CMK (cell line): Measurements from ENCODE around the gene ZNF692.
"Not testable (repeated sequence)": the region's sequence is repeated elsewhere in the genome, so short reads cannot be mapped to it uniquely, and the experiment has no call there.

Source experiments
- DNase-seq: peaks from one replicate; pipeline ENCODE4 v3.0.0-alpha.2; 2010; ENCODE audit warnings: low read depth

The ZNF692 gene

GRCh38 chr1:248849152-248849551, 9.7 kb downstream of the ZNF692 start:
- DNase-seq: no peak

- no peak for DNase-seq
These were observed 10.3 kb downstream of the ZNF692 start for GRCh38 chr1:248848602-248849001.

GRCh38 chr1:248847956-248848561, 10.8 kb downstream of the ZNF692 start:
- no peak for DNase-seq

GRCh38 chr1:248847181-248847955, 11.5 kb downstream of the ZNF692 start:
- no peak for DNase-seq

GRCh38 chr1:248844526-248844925, 14.4 kb downstream of the ZNF692 start:
- no peak for DNase-seq

- no peak for DNase-seq
These were observed 15.2 kb downstream of the ZNF692 start for GRCh38 chr1:248843687-248844086.

GRCh38 chr1:248842781-248843331, 16.0 kb downstream of the ZNF692 start:
- DNase-seq: no peak

- DNase-seq: no peak
These were observed 17.0 kb downstream of the ZNF692 start for GRCh38 chr1:248841702-248842395.

- no peak for DNase-seq
These were observed 17.9 kb downstream of the ZNF692 start for GRCh38 chr1:248840946-248841345.

GRCh38 chr1:248839168-248839555, 19.7 kb downstream of the ZNF692 start:
- no peak for DNase-seq

- DNase-seq: peak; percentile 79
These were observed 20.3 kb downstream of the ZNF692 start for GRCh38 chr1:248838357-248839167.

GRCh38 chr1:248837781-248838356, 21.0 kb downstream of the ZNF692 start, which contains the start of gene ZNF672:
ZNF672 (plus strand) TSS chr1:248838224; CDS start chr1:248847275, 9,051 bp downstream.
- DNase-seq: peak; percentile 89

- no peak for DNase-seq
These were observed 21.7 kb downstream of the ZNF692 start for GRCh38 chr1:248837045-248837780.

GRCh38 chr1:248834343-248834940, 24.4 kb downstream of the ZNF692 start:
- no peak for DNase-seq

GRCh38 chr1:248831842-248832241, 27.0 kb downstream of the ZNF692 start:
- DNase-seq: no peak

- DNase-seq: not testable (repeated sequence)
These were observed 28.2 kb downstream of the ZNF692 start for GRCh38 chr1:248830718-248831017.

GRCh38 chr1:248828845-248829244, 30.0 kb downstream of the ZNF692 start:
- peak; percentile 87 for DNase-seq

- DNase-seq: peak; percentile 92
These were observed 32.8 kb downstream of the ZNF692 start, which contains the start of gene SH3BP5L for GRCh38 chr1:248825909-248826760. SH3BP5L (minus strand) TSS chr1:248825915; CDS start chr1:248824935, 980 bp downstream.

- DNase-seq: no peak
These were observed 33.3 kb downstream of the ZNF692 start for GRCh38 chr1:248825573-248825908.

GRCh38 chr1:248825136-248825535, 33.7 kb downstream of the ZNF692 start:
- no peak for DNase-seq
